Glutamatergic neuron (in vitro differentiated cells): Measurements from ENCODE around the gene GALC. TPM values are rescaled to one million over a fixed set of nuclear protein-coding genes. Genes with fewer than 3 reads are reported as not detected.

Experiments used
- total RNA-seq: library from RNA; stranded (reverse); fragmentation: NEBNext Ultra II Directional; extraction: Animal tissue kit (Norgen Biotek cat#: 25700); gene quantifications from one replicate; pipeline ENCODE4 v1.2.1, GENCODE V29; 2021; ENCODE audit not compliant: unreplicated experiment

Gene GALC
- total RNA-seq, 1 donor from 2014 or later: 16.1 TPM

Other genes with a start within 250 kb of the GALC start
- gene GPR65, start 12.0 kb upstream of the GALC start, total RNA-seq: not detected